H1 (cell line): ENCODE data around the gene VIT.

Experiments used
- CTCF ChIP-seq, 3 experiments: IDR thresholded peaks; 1 replicate in 2 of 3; 2 replicates in 1 of 3; pipeline versions ENCODE4 v1.5.1 to v1.6.1; 2011; ENCODE audit warnings: low read length in 3 of 3, mild to moderate bottlenecking in 3 of 3, inconsistent platforms in 2 of 3, low read depth in 1 of 3, moderate library complexity in 1 of 3; ENCODE audit not compliant: insufficient read depth in 1 of 3; ENCODE audit errors: control extremely low read depth in 1 of 3
- EZH2 ChIP-seq: fragments of 200-600 bp; sonication (generic); IDR thresholded peaks from 2 replicates; pipeline ENCODE4 v1.7.1; 2012; ENCODE audit warnings: low read depth, mild to moderate bottlenecking, moderate library complexity, low read length, inconsistent platforms; ENCODE audit not compliant: severe bottlenecking
- FOSL1 ChIP-seq: IDR thresholded peaks from 2 replicates; pipeline ENCODE4 v1.6.1; 2011; ENCODE audit warnings: mild to moderate bottlenecking, low read depth, low read length, moderate library complexity; ENCODE audit not compliant: insufficient read depth
- MAX ChIP-seq: IDR thresholded peaks from 2 replicates; pipeline ENCODE4 v1.6.1; 2012; ENCODE audit warnings: inconsistent platforms
- POLR2A ChIP-seq, 2 experiments: IDR thresholded peaks; 1 replicate in 1 of 2; 2 replicates in 1 of 2; pipeline ENCODE4 v1.6.1; 2011; ENCODE audit warnings: low read depth in 2 of 2, low read length in 2 of 2, mild to moderate bottlenecking in 2 of 2; ENCODE audit errors: control extremely low read depth in 1 of 2
- RAD21 ChIP-seq, 2 experiments: IDR thresholded peaks in 1 of 2; conservative IDR thresholded peaks in 1 of 2; 2 replicates each; pipeline ENCODE4 v1.6.1; 2011; ENCODE audit warnings: low read depth in 2 of 2, low read length in 2 of 2, improper control_type of control experiment in 1 of 2, inconsistent platforms in 1 of 2, mild to moderate bottlenecking in 1 of 2, moderate library complexity in 1 of 2
- SIN3A ChIP-seq, 2 experiments: IDR thresholded peaks in 1 of 2; conservative IDR thresholded peaks in 1 of 2; 2 replicates each; pipeline ENCODE4 v1.6.1; 2011 to 2012; ENCODE audit warnings: low read length in 2 of 2, improper control_type of control experiment in 1 of 2, low read depth in 1 of 2, mild to moderate bottlenecking in 1 of 2
- SP2 ChIP-seq: IDR thresholded peaks from 2 replicates; pipeline ENCODE4 v1.6.1; 2012; ENCODE audit warnings: mild to moderate bottlenecking, low read length, inconsistent platforms
- ZNF274 ChIP-seq: IDR thresholded peaks from 2 replicates; pipeline ENCODE4 v1.7.0; 2012; ENCODE audit warnings: low read length, borderline replicate concordance; ENCODE audit errors: extremely low read depth

GRCh38 chr2:36683002-36683401 is 13.5 kb upstream of the VIT start:
- TF ChIP-seq CTCF (IDR thresholded peaks at IDR 0.05; ENCODE audit: control extremely low read depth in 1 of 3, insufficient read depth in 1 of 3, low read depth in 1 of 3, low read length in 3 of 3) (no peak), ZNF274 (no peak), EZH2 (no peak), POLR2A (IDR thresholded peaks at IDR 0.05; ENCODE audit: control extremely low read depth in 1 of 2, low read depth in 2 of 2, low read length in 2 of 2) (no peak), SP2 (no peak), FOSL1 (no peak), RAD21 (IDR thresholded peaks at IDR 0.05 in 1 of 2, conservative IDR thresholded peaks at IDR 0.05 in 1 of 2; ENCODE audit: low read depth in 2 of 2, low read length in 2 of 2) (no peak), MAX (no peak), SIN3A (conservative IDR thresholded peaks at IDR 0.05 in 1 of 2, IDR thresholded peaks at IDR 0.05 in 1 of 2; ENCODE audit: low read depth in 1 of 2, low read length in 2 of 2) (no peak)
